GM19397 (cell line): ENCODE measurements around the gene SCN7A.
"Not testable (repeated sequence)": the region's sequence is repeated elsewhere in the genome, so short reads cannot be mapped to it uniquely, and the experiment has no call there.

Source experiments
- ATAC-seq: cut with Tn5 transposase; IDR thresholded peaks from one replicate; pipeline ENCODE4 v1.9.1; 2021; ENCODE audit warnings: mild to moderate bottlenecking, moderate library complexity; ENCODE audit not compliant: unreplicated experiment

The SCN7A gene

DNA sequence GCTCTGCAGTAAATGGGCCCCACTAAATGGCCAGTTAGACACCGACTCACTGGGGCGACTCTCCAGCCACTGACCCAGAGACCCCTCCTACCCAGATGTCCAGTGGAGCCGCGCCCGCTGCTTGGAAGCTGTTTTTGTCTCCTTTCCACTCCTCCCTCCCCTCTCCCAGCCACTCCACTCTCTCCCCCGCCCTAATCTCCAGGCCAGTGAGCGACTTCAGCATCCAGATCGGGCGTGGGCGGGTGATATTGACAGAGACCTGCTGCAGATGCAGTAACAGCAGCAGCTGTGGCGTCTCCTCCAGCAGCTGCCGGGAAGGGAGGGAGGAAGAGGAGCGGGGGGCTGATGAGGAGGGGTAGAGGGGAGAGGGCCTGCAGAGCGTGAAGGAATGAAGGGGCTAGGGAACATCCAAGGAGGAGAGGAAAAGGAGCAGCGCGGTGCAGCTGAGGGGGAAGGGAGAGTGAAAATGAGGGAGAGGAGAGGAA is at the start of gene SCN7A:
Gene SCN7A, minus strand, starts transcription at position 110 of the 485 bp plus-strand sequence. CDS start 16,553 bp downstream, outside the sequence.
- no peak for ATAC-seq

DNA sequence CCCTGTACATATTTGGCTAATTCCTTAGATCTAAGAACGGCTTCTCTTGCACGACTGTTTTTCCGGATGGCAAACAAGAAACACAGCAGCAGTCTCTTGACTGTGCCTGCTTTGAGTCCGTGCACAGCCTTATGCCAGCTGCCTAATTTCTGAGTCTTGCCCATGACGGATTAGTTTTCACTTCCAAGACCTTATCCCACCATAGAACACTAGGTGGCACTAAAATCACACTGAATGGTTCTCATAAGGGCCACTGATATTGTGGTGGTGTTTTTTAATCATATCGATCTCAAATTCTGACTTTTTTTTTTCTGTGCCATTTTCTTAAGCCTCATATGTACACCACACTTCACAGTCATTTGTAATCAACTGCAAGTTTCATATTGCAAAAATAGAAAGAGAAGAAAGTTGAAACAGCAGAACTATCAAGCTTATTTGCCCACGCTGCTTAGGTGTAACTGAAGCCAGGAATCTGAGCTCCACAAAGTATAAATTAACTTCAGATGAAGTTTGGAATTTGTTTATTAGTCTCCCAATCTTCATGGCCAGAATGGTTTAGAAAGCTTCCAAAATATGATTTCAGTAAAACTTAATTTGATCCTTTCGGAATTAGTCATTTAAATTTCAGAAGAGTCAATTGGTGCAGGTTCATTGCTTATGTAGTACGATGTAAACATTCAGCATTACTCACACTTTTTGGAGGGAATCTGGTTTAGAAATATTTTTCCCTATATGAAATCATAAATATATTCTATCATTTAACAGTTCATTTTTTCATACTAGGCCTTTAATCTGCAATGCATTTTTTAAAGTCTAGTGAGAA is 45.5 kb upstream of the SCN7A start:
- ATAC-seq, result peak; percentile 96

DNA sequence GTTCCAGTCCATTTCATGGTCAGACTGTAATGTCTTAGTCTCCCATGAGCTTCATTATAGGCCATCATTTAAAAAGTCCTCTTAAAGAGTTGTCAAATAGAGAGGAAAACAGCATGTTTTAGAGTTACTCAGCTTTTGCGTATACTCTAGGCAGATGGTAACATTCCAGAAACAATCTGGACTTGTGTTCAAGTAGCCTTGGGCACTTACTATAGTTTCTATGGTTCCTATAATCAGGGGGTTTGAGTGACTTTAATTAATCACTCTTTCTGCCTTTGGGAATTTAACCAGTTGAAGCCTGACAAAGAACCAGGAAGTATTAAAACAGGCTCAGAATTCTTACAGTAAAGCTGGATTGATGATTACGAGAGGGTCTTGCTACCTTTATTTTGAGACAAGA is 42.1 kb upstream of the SCN7A start:
- no peak for ATAC-seq

DNA sequence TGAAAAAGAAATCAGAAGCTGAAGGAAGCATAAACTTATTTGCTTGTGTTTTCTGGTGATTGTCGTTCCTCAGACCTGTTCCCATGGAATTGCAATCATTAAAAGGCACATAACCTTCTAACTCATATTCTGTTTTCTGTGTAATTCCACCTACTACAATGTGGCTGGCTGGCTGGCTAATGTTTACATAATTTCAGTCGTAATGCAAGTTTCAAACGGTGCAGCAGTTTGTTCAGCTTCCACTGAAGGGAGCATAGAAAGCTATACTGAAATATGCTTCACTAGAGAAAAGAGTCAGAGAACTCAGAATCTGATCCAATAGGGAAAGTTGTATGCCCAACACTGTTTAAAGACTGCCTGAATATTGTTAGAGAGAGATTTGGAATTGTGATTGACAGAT is 27.1 kb upstream of the SCN7A start:
- no peak for ATAC-seq

DNA sequence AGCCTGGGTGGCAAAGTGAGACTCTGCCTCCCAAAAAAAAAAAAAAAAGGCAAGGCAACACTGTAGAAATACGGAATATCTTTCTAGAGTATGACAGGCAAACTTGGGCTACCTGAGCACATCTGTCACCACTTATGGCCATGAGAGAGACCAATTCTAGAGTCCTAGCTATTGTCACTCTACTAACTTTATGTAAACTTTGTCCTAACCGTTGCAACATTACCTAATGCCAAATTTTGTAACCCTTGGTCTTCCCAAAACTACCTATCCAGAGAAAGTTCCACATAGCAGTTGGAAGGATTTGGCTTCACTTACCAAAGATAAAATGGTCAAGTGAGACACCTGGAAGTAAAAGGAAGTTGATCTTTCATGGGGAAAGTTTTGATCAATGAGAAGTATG is 26.6 kb upstream of the SCN7A start:
- ATAC-seq, result no peak

DNA sequence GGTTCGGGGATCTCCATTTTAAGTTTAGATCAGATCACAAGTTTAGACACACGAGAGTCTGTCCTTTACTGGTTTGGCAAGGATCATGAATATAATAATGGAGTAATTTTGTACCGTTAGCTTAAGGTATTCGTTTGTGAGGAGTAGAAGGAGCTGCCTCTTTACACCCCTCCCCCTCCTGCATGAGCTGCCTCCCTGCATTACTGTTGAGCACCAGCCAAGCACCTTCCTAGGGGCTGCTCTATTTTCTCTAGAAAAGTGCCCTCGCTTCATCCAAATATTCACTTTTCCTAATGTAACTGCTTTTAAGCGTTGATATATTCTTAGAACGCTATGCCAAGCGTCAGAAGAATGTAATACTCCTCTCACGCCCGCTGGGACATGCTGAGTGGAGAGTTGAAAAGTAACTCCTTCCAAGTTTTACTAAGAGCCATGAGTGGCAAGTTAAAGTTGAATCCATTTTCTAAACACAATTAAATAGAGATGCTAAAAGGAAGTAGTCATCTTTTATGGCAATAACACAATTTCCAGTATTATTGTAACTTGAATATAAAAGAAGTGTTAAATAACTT is 25.4 kb upstream of the SCN7A start:
- no peak for ATAC-seq

DNA sequence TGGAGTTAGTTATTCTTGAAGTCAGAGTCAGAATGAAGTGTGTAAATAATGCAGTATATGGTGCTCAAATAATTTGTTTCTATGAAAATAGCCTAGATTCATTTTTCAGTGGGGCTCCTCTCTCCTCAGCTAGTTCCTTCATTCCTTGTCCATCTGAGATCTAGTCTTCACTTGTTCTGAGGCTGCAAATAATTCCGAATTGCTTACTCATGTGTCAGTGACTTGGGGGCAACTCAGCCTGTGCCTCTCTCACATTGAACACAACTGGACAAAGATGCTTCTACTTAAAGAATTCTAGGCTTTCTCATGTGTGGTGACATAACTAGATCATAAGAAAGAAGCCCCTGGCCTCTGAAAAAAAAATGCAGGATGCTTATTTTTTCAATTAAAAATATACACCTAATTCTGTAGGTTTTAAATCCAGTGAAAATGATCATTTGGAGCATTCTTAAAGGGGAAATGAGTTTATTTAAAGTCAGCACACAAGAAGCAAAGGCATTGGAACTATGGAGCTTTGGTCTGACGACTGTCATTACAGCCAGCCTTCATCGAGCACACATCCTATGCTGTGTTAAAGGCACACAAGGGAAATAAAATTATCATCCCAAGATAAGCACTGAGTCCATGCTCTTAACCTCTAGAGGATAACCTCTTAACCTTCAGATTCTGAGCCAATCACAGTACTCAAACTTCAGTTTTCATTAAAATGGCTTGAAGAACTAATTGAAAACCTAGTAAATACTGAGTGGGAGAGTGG is 24.8 kb upstream of the SCN7A start:
- ATAC-seq, result no peak

DNA sequence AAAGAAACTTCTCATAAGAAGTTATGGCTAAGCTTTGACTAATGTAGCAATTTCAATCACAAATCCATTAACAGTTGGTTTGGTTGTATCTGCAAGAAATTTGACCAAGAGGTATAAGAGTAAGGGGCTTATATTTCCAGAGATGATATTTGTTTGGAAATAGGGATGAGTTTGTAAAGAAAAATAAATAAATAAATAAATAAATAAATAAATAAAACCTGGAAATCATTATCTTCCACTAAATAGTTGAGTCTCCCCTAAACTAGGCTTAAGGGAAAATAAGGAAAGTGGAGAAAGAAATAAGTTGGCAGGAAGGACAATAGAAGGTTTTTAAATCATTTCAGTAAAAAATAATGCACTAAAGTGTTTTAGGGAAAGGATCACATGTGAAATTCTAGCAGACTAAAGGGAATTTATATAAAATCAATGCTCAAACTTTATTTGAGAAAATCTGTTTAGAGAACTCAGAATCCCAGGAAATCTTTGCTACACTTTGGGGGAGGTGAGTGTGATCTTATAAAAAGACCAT is 23.5 kb upstream of the SCN7A start:
- ATAC-seq, result no peak

DNA sequence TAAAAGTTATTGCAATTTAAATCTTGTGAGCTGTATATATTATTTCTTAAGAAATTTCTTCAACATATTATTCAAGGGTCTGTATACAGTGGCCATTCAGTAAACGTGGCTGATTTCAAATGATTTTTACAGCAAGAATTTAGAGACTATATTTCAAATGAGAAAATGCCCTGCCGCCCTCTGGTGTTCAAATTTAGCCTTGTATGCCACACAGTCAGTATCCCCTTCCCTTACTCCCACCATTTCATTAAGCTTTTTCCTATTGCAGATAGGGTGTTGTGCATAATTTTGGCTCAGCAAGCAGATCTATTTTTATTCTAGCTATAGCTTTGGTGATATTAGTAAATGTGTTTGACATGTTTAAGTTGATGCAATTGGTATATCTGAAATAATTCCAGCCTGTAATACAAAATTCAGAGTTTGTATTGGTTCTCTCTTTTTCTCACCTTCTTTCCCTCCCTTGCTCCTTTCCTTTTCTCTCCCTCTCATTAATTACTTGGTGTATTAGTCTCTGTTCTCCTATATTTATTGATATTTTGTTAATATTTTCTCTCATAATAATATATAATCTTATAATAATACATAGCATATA is 22.8 kb upstream of the SCN7A start:
- no peak for ATAC-seq

DNA sequence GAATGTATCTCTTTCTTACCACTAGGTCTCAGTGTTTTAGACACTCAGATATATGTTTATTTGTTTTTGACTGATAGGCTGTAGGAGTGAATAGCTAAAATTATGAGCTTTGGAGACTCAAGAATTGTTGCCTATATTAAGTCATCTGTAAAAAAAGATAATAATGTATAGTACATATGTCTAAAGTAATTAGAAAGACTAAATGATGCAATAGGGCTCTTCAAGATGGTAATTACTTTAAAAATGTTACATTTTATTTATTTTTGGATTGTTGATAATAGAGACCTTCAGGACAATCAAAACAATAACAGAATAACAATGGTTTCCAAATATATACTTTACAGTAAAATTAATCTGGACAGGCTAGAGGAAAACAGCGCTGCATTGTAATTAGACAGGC is 19.9 kb upstream of the SCN7A start:
- ATAC-seq, result no peak

DNA sequence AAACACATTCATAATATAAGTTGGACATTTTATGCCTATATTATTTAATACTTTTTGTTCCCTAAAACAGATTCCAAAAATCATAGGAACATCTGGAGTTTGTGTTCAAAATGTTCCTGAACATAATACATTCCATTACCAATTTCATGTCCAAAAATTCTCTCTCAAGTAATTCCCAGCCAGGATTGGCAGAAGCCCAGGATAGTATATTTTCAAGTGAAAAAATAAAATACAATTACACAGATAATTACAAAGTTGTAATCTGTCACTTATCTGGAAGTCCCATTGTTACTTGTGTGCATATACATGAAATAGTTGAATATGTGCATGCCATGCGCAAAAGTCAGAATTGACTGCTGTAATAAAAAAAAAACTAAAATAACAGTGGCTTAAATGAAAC is 5.2 kb upstream of the SCN7A start:
- ATAC-seq, result no peak

DNA sequence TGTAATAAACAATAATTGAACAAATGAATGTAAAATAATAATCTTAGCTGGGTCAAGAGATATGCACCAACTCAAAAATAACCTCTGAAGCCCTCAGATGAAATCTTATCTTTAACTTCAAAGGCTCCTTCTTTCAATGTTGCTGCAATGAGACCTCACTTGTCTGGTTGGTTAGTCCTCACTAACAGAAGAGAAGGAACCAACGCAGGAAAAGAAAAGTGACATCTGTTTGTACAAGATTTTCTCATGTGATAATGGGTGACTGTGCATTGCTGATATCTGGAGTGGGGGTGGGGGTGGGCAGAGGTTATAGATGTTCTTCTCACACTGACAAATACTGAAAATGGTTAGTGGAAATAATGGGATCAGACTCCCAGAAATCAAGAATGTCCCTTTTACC is 2.6 kb downstream of the SCN7A start:
- ATAC-seq, result no peak

DNA sequence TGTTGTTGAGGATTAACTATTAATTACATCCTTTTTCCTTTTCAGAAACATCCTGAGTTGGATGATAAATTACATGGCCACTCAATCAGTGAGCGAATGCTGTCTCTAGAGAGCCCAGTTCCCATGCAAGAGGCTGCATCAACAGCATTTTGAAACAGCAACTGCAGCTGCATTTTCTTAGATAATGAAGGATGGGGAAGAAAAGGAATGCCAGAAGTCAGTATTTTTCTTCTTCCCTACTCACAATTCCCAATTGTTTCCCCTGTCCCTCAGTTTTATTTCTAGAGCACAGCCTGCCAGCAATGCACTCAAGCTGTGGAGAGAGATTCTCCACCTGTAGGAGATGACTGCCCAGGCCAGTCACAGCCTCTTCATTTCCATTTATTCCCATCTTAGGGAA is 6.9 kb downstream of the SCN7A start:
- no peak for ATAC-seq

DNA sequence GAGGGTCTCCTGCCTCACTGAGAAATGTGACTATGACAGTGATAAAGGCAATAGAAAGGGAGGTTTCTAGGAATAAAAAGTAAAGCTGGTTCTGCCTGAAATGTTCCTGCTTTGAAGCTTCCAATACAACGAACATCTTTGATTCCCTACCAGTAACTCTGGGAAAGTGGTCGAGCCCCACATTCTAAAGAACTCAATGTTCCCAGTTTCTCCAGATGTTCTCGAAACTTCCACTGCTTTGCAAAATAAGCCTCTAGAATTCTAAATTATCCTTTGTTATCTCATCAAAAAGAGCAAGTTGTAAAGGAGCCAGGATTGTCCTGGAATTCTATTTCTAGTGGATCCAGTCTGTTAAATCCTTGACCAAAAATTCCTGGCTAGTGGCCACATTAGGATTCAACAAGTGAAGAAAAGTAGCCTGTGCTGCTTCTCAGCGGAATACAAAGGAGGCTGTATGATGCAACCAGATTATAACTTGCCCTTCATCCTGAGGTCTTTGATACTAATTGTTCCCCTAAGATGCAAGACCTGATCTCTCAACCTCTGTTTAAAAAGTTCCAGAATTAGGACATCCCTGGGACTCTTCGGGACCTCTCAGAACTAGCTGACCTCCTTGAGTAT is 8.4 kb downstream of the SCN7A start:
- no peak for ATAC-seq

DNA sequence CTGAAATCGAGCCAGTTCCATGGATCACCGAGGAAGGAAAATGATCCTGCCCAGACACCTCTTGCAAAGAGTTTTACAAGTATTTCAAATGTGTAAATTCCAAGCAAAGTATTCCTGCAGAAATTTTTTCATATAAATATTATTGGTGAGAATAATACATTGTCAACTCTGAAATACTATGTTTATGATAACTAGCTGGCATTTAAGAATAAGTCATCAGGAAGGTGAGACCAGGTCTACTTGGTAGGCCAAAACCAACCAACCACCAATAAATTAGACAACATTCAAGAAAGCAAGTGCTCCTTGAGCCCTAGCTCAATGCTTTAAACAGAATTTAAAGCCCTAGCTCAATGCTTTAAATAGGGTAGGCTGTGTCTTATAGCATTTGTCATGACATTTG is 21.7 kb downstream of the SCN7A start:
- ATAC-seq, result no peak

DNA sequence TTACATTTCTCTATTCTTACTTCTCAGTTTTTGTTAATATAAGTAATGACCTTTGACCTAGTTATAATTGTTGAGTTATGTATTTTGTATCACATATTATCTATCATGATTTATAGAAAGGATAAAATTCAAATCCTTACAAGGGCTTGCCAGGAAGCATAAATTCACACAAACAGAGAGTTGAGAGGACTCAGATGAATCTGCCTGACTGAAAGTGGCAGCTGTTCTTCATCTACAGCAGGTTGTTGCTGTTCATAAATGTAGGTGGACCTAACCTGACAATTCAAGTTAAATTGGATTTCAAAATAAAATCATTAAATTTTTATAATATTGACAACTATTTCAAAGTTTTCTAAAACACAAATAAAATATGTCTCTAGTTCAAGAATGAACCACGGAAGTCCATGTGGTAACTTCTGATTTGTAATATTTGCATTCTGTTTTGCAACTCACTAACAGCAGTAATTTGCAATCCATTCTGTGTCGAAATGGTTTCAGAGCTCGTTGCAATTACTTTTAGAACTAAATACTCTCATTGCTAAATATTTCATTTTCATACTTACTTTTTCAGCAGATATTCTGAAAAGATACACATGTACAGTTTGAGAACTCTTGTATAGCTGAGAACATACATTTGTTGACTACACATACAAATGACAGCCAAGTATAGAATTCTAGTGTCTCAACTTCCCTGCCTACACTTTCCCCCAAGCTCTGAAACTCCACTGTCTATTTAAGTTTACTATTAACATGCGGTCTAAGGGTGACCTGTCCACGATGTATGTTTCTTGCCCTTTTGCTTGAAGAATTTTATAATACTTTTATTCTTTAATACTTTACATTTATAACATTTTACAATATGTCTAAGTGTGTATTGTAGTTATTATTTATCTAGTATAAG is 25.7 kb downstream of the SCN7A start:
- no peak for ATAC-seq

DNA sequence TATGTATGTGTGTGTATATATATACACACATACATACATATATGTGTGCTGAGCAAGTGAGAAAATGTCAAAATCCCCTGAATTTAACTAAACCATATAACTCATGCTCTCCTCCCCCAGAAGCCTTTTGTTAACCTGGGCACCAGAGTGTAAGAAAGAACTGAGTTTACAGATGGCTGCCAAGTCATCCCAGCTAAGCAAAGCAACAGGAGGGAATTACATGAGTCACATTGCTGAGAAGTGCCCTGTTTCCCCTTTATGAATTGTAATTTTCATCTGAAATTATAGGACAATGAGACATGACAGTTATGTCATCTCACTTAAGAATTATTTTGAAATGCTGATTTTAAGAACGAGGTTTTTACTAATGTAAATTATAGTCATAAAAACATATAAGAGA is 29.9 kb downstream of the SCN7A start:
- ATAC-seq, result no peak

DNA sequence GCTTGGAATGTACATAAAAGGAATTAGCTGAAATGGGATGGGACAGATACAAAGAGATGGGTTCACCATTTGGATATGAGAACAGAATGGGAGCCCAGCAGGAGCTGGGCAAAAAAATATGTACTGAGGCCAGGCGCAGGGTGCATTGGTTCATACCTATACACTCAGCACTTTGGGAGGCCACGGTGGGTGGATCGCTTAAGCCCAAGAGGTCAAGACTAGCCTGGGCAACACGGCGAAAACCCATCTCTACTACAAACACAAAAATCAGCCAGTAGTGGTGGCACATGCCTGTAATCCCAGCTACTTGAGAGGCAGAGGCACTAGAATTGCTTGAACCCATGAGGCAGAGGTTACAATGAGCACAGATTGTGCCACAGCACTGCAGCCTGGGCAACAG is 30.4 kb downstream of the SCN7A start:
- no peak for ATAC-seq

DNA sequence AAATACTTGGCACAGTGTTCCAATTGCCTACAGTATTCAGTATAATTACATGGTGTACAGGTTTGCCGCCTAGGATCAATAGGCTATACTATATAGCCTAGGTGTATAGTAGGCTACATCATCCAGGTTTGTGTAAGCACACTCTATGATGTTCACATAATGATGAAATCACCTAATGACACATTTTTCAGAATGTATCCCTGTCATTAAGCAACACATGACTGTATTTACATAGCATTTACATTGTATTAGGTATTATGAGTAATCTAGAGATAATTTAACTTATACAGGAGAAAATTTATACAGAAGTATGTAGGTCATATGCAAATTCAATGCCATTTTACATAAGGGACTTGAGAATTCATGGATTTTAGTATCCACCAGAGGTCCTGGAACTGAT is 35.4 kb downstream of the SCN7A start:
- ATAC-seq, result no peak

DNA sequence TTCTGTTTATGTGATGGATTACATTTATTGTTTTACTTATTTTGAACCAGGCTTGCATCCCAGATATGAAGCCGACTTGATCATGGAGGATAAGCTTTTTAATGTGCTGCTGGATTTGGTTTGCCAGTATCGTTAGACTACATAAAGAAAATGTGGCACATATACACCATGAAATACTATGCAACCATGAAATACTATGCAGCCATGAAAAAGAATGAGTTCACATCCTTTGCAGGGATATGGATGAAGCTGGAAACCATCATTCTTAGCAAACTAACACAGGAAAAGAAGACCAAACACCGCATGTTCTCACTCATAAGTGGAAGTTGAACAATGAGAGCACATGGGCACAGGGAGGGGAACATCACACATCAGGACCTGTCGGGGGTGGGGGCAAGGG is 38.2 kb downstream of the SCN7A start:
- ATAC-seq, result not testable (repeated sequence)
